Measurements from ENCODE around the gene ZNF217. TPM values are rescaled to one million over a fixed set of nuclear protein-coding genes. Genes with fewer than 3 reads are reported as not detected.

The ZNF217 gene
- total and polyA plus RNA-seq, 9 of the 15 experiments (the other 6 are each of a cell fraction or from before 2014, with no cell fraction given) = 3.0 to 41.8 (median 16.8) TPM

DNA sequence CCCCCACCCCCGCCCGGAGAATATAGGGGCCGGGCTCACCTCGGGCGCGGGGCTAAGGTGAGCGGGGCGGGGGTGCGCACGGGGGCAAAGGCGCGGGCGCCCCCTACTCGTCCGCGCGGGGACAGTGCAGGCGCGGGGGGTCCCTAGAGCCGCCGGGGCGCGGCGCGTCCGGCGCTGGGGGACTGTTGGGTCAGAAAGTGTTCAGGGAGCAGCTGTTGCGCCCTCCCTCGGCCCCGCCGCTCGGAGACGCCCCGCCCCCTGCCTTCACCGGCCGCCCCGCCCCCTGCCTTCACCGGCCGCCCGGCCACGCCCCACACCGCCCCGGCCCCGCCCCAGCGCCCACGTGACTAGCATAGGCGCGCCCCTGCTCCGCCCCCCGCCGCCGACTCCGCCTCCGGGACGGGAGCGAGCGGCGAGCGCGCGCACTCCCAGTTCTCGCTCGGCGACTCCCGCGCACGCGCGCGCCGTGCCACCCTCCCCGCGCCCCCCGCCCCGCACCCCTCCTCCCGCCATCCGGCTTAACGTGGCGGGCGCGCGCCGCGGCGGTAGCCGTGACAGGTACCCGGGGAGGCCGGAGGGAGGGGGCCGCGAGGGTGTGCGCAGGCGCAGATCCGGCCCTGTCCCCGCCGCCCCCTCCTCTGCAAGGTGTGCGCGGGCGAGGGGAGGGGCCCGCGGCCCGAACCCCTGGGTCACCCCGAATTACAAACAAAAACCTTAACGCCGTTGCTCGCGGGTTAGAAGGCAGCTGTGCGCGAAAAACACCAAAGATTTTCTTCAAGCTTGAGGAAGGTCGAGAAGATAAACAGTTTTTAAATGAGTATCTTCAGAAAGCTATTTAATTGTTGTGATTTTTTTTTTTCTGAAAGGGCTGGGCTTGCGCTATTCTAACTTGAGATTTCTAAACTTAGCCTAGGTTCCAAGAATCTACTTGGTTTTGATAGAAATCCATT lies 704 bp upstream of the ZNF217 start (continued):
- no peak for TF ChIP-seq EP300 (IDR thresholded peaks at IDR 0.05; ENCODE audit: low read length)
- TF ChIP-seq NCOA6 (IDR thresholded peaks at IDR 0.05) = no peak
- TF ChIP-seq ZNF717 (CRISPR knock-in tag; IDR thresholded peaks at IDR 0.05) = no peak
- TF ChIP-seq KLF1 (tag; IDR thresholded peaks at IDR 0.05) = no peak
- TF ChIP-seq ELK1 (CRISPR knock-in tag; IDR thresholded peaks at IDR 0.05) = no peak
- TF ChIP-seq TAF15 (IDR thresholded peaks at IDR 0.05; ENCODE audit: low read depth, low read length) = no peak
- peak in 1 of 2 experiments; percentile 46; a peak in 1 of 4 replicates for TF ChIP-seq HDAC1 (IDR thresholded peaks at IDR 0.05)
- TF ChIP-seq CCNT2 (IDR thresholded peaks at IDR 0.05; ENCODE audit: borderline replicate concordance, extremely low read depth, insufficient read length, low read depth, low read length) = peak; percentile 19
- no peak for TF ChIP-seq HNRNPL (IDR thresholded peaks at IDR 0.05; ENCODE audit: low read depth, low read length)
- peak; percentile 71 for TF ChIP-seq RBFOX2 (IDR thresholded peaks at IDR 0.05; ENCODE audit: low read depth, low read length)
- TF ChIP-seq WHSC1 (IDR thresholded peaks at IDR 0.05; ENCODE audit: low read length) = no peak
- no peak for TF ChIP-seq NUFIP1 (IDR thresholded peaks at IDR 0.05; ENCODE audit: partially characterized antibody)
- TF ChIP-seq REST (IDR thresholded peaks at IDR 0.05; ENCODE audit: borderline replicate concordance) = peak; percentile 30; the same call in 1 of the 2 replicates
- TF ChIP-seq REST (CRISPR knock-in tag; IDR thresholded peaks at IDR 0.05; ENCODE audit: low read depth) = no peak
- no peak for TF ChIP-seq PKNOX1 (IDR thresholded peaks at IDR 0.05)
- no peak for TF ChIP-seq NR2F6 (CRISPR knock-in tag; IDR thresholded peaks at IDR 0.05)
- TF ChIP-seq, protein P1, sequence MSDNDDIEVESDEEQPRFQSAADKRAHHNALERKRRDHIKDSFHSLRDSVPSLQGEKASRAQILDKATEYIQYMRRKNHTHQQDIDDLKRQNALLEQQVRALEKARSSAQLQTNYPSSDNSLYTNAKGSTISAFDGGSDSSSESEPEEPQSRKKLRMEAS (CRISPR knock-in tag; IDR thresholded peaks at IDR 0.05) = no peak
- no peak for TF ChIP-seq ARHGAP35 (IDR thresholded peaks at IDR 0.05; ENCODE audit: partially characterized antibody)
